IMR-90 (cell line): Measurements from ENCODE around the gene FARSB. TPM values are rescaled to one million over a fixed set of nuclear protein-coding genes. Genes with fewer than 3 reads are reported as not detected.

Experiments
- ATAC-seq: fragments of 200-7000 bp; cut with Tn5 transposase; 2 replicates; pipeline ENCODE4 v1.9.1; 2020; ENCODE audit warnings: low read depth, mild to moderate bottlenecking, moderate library complexity
- BruUV-seq: library from RNA; stranded (reverse); fragments of 400-500 nt; replicated peaks from 2 replicates; lab custom pipeline; 2021; lab: Mats Ljungman, UMichigan
- CTCF ChIA-PET: fragments of 300-600 bp; formaldehyde crosslinking; extraction: SDS; loops from one replicate; lab custom pipeline; 2021; ENCODE audit warnings: antibody characterized with exemption; lab: Yijun Ruan, JAX
- POLR2A ChIA-PET: fragments of 300-600 bp; sonication (Branson Sonifier 250); formaldehyde crosslinking; loops from one replicate; lab custom pipeline; 2022; ENCODE audit warnings: antibody characterized with exemption; ENCODE audit not compliant: unreplicated experiment; lab: Charles Lee
- DNase-seq: peaks from one replicate; pipeline ENCODE4 v3.0.0; 2013
- H2AFZ ChIP-seq: replicated peaks from 2 replicates; pipeline ENCODE3; 2013; ENCODE audit warnings: low read length, mild to moderate bottlenecking; ENCODE audit not compliant: poor library complexity
- H2AK5ac ChIP-seq: 2 replicates; pipeline ENCODE4 v1.6.1; 2013; ENCODE audit warnings: low read depth, low read length, inconsistent platforms
- H2AK9ac ChIP-seq: replicated peaks from 2 replicates; pipeline ENCODE3; 2013; ENCODE audit warnings: mild to moderate bottlenecking, low read depth, low read length, moderate library complexity; ENCODE audit not compliant: poor library complexity
- H2BK120ac ChIP-seq: 2 replicates; pipeline ENCODE4 v1.6.1; 2013; ENCODE audit warnings: low read depth, low read length, inconsistent platforms
- H2BK15ac ChIP-seq: 3 replicates; pipeline ENCODE4 v1.6.1; 2013; ENCODE audit warnings: low read depth, low read length, inconsistent platforms
- H2BK20ac ChIP-seq: 2 replicates; pipeline ENCODE4 v1.6.1; 2013; ENCODE audit warnings: low read depth, mild to moderate bottlenecking, inconsistent platforms, low read length, moderate library complexity
- H2BK5ac ChIP-seq: 2 replicates; pipeline ENCODE4 v1.6.1; 2013; ENCODE audit warnings: mild to moderate bottlenecking, low read depth, low read length, inconsistent platforms; ENCODE audit not compliant: poor library complexity, severe bottlenecking
- H3K14ac ChIP-seq: replicated peaks from 2 replicates; pipeline ENCODE4 v1.6.1; 2013; ENCODE audit warnings: low read depth, low read length, inconsistent platforms
- H3K18ac ChIP-seq: 2 replicates; pipeline ENCODE4 v1.6.1; 2013; ENCODE audit warnings: low read depth, low read length, control low read depth
- H3K23ac ChIP-seq: 2 replicates; pipeline ENCODE4 v1.6.1; 2013; ENCODE audit warnings: low read depth, low read length, inconsistent platforms
- H3K27ac ChIP-seq: 2 replicates; pipeline ENCODE4 v1.5.1; 2013; ENCODE audit warnings: mild to moderate bottlenecking, control low read depth, low read length; ENCODE audit not compliant: insufficient read depth
- H3K27me3 ChIP-seq: 2 replicates; pipeline ENCODE4 v1.6.1; 2013; ENCODE audit warnings: low read length; ENCODE audit not compliant: control insufficient read depth, insufficient read depth
- H3K36me3 ChIP-seq: 2 replicates; pipeline ENCODE4 v1.6.1; 2013; ENCODE audit warnings: low read length, mixed read lengths; ENCODE audit not compliant: control insufficient read depth, insufficient read depth
- H3K4ac ChIP-seq: 2 replicates; pipeline ENCODE4 v1.6.1; 2013; ENCODE audit warnings: low read depth, low read length, inconsistent platforms
- H3K4me1 ChIP-seq: 2 replicates; pipeline ENCODE4 v1.6.1; 2013; ENCODE audit warnings: low read length, mixed read lengths; ENCODE audit not compliant: control insufficient read depth, insufficient read depth
- H3K4me2 ChIP-seq: 2 replicates; pipeline ENCODE4 v1.6.1; 2013; ENCODE audit warnings: low read depth, mild to moderate bottlenecking, control low read depth, low read length, moderate library complexity
- H3K4me3 ChIP-seq: 2 replicates; pipeline ENCODE4 v1.5.1; 2013; ENCODE audit warnings: low read depth, mild to moderate bottlenecking, control low read depth, low read length, moderate library complexity; ENCODE audit not compliant: insufficient read depth
- H3K56ac ChIP-seq: 2 replicates; pipeline ENCODE4 v1.6.1; 2013; ENCODE audit warnings: low read length, inconsistent platforms; ENCODE audit not compliant: insufficient read depth; ENCODE audit errors: extremely low read depth
- H3K79me1 ChIP-seq, 2 experiments: 2 replicates each; pipeline ENCODE4 v1.6.1; 2013; ENCODE audit warnings: low read length in 2 of 2, inconsistent platforms in 1 of 2, low read depth in 1 of 2
- H3K9ac ChIP-seq: 2 replicates; pipeline ENCODE4 v1.6.1; 2013; ENCODE audit warnings: low read depth, low read length, control low read depth
- H3K9me1 ChIP-seq: 2 replicates; pipeline ENCODE4 v1.6.1; 2013; ENCODE audit warnings: low read length, inconsistent platforms; ENCODE audit not compliant: insufficient read depth
- H3K9me3 ChIP-seq: 2 replicates; pipeline ENCODE4 v1.6.1; 2013; ENCODE audit warnings: low read length; ENCODE audit not compliant: control insufficient read depth, insufficient read depth
- H4K20me1 ChIP-seq: 2 replicates; pipeline ENCODE4 v1.6.1; 2013; ENCODE audit warnings: low read length, inconsistent platforms; ENCODE audit not compliant: insufficient read depth
- H4K5ac ChIP-seq: 2 replicates; pipeline ENCODE4 v1.6.1; 2013; ENCODE audit warnings: mild to moderate bottlenecking, low read depth, low read length, control low read depth
- H4K8ac ChIP-seq, 2 experiments: 2 replicates each; pipeline ENCODE4 v1.6.1; 2013; ENCODE audit warnings: low read depth in 2 of 2, low read length in 2 of 2, control low read depth in 1 of 2, inconsistent platforms in 1 of 2
- H4K91ac ChIP-seq: 2 replicates; pipeline ENCODE4 v1.6.1; 2013; ENCODE audit warnings: low read depth, low read length, inconsistent platforms; ENCODE audit not compliant: insufficient read depth
- BHLHE40 ChIP-seq: fragments of 150-350 bp; IDR thresholded peaks from 2 replicates; pipeline ENCODE4 v1.6.1; 2016; ENCODE audit warnings: mild to moderate bottlenecking, low read depth, low read length
- RCOR1 ChIP-seq: IDR thresholded peaks from 2 replicates; pipeline ENCODE4 v1.6.1; 2012; ENCODE audit warnings: mild to moderate bottlenecking, low read length, improper control_type of control experiment; ENCODE audit not compliant: insufficient replicate concordance
- WGBS, 2 experiments: methylation state at CpG; one replicate each; pipeline versions ENCODE4 v1.1.5 to v1.1.7; 2013; ENCODE audit warnings: missing lambda C conversion rate in 2 of 2; ENCODE audit not compliant: insufficient read length in 1 of 2; ENCODE audit errors: extremely low coverage in 2 of 2; 5-methylcytosine and 5-hydroxymethylcytosine counted together
- dilution Hi-C: fragments of 300-500 bp; cut with HindIII; formaldehyde crosslinking; loops from one replicate; pipeline ENCODE4 v1.14.3; 2018; ENCODE audit warnings: low sequenced_read_pairs; ENCODE audit not compliant: unreplicated experiment
- in situ Hi-C: fragments of 300-500 bp; cut with MboI; formaldehyde crosslinking; loops from 3 replicates; pipeline ENCODE4 v1.14.3; 2019; ENCODE audit warnings: low sequenced_read_pairs, inconsistent platforms, mixed read lengths
- intact Hi-C: fragments of 100-400 bp; cut with micrococcal nuclease; formaldehyde crosslinking; loops from 2 replicates; pipeline ENCODE4 v1.10.0; 2022
- polyA plus RNA-seq, 3 experiments: library from polyadenylated mRNA; depleted of rRNA; stranded (reverse); fragments of >200 nt; gene quantifications; 2 replicates each; pipeline ENCODE4 v1.2.3, GENCODE V29; 2012; ENCODE audit warnings: low replicate concordance in 1 of 3
- total RNA-seq: library from RNA; depleted of rRNA; stranded (reverse); fragments of >200 nt; gene quantifications from 2 replicates; pipeline ENCODE4 v1.2.3, GENCODE V29; 2012

FARSB gene
- total and polyA plus RNA-seq, 2 of the 4 experiments (the other 2 are of a cell fraction) = 21.1 to 32.5 TPM

DNA sequence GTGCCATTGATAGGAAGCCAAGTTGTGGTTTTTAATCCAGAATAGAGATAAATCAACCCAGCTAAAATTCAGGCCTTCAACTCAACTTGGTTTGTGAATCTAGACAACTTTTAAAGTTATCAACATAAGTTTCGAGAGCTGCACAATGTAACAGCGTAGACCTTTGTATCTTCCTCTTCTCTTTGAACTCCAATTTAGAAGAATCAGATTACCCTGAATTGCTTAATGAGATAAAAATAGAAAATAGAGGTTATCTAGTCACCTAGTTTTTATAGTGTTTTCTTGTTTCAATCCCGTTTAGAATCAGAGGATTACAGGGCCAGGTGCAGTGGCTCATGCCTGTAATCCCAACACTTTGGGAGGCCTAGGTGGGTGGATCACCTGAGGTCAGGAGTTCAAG, 27.9 kb upstream of the FARSB start:
- Histone ChIP-seq H4K5ac (no peak overlapping the region), H2AFZ (no peak overlapping the region), H3K27me3 (peaks cover 9% of the 10 kb centered on the region), H3K36me3 (no peaks in the 10 kb centered on the region), H2BK20ac (no peak overlapping the region), H2BK15ac (no peak overlapping the region), H2BK5ac (no peak overlapping the region), H3K9me3 (no peaks in the 10 kb centered on the region), H3K18ac (no peak overlapping the region), H3K4me1 (no peaks in the 10 kb centered on the region), H3K9ac (no peak overlapping the region), H3K56ac (no peak overlapping the region), H2AK5ac (no peak overlapping the region), H3K4me3 (no peak overlapping the region), H3K27ac (no peak overlapping the region), H3K14ac (no peak overlapping the region), H3K4ac (no peak overlapping the region), H3K23ac (no peak overlapping the region), H2AK9ac (no peak overlapping the region), H2BK120ac (no peak overlapping the region), H4K8ac (no peak overlapping the region), H3K9me1 (no peaks in the 10 kb centered on the region), H4K20me1 (no peaks in the 10 kb centered on the region), H3K4me2 (no peak overlapping the region), H4K91ac (no peak overlapping the region), H3K79me1 (no peaks in the 10 kb centered on the region)
- WGBS, 2 experiments = no CpG with 5 or more reads among the region's 3 CpGs
- DNase-seq = no peak
- no TSS peak for BruUV-seq
- ChIA-PET CTCF (interaction anchor here (0.7 kb wide), 1 partner anchor 873 kb away, joined by 3 read pairs; no protein-coding TSS in a partner anchor), POLR2A (no interaction called here)
- dilution Hi-C loops = no loop called here
- intact Hi-C loops = no loop called here
- TF ChIP-seq BHLHE40 = no peak
- TF ChIP-seq RCOR1 = no peak
- in situ Hi-C loops = no loop called here
- no peak for ATAC-seq
